OCI-LY3 (cell line): ENCODE data around the gene PALLD.

Experiments used
- H2AFZ ChIP-seq: fragments of 200-600, 300-600 bp; shearing (Covaris generic); 2 replicates; pipeline ENCODE4 v1.6.0; 2014; ENCODE audit warnings: antibody characterized with exemption, low read depth, low read length
- H3K27ac ChIP-seq: fragments of 200-600, 300-600 bp; sonication (generic); 2 replicates; pipeline ENCODE4 v1.5.1; 2014; ENCODE audit warnings: mild to moderate bottlenecking, low read length, moderate library complexity, mixed read lengths
- H3K27me3 ChIP-seq: fragments of 200-600, 300-600 bp; sonication (generic); 2 replicates; pipeline ENCODE4 v1.6.1; 2014; ENCODE audit warnings: low read depth, low read length, mixed read lengths
- H3K36me3 ChIP-seq: fragments of 200-600, 300-600 bp; sonication (generic); replicated peaks from 2 replicates; pipeline ENCODE3; 2014; ENCODE audit warnings: low read depth, low read length, mixed read lengths
- H3K4me1 ChIP-seq: fragments of 300-600, 200-600 bp; sonication (generic); 2 replicates; pipeline ENCODE4 v1.6.1; 2014; ENCODE audit warnings: low read length, mixed read lengths
- H3K4me2 ChIP-seq: fragments of 200-600, 300-600 bp; sonication (generic); 2 replicates; pipeline ENCODE4 v1.6.1; 2014; ENCODE audit warnings: low read length, mixed read lengths
- H3K4me3 ChIP-seq: fragments of 300-600, 200-600 bp; sonication (generic); 2 replicates; pipeline ENCODE4 v1.5.1; 2014; ENCODE audit warnings: antibody characterized with exemption, mild to moderate bottlenecking, low read length, moderate library complexity
- H3K79me2 ChIP-seq: fragments of 300-600, 200-600 bp; shearing (Covaris generic); 2 replicates; pipeline ENCODE4 v1.6.1; 2014; ENCODE audit warnings: mild to moderate bottlenecking, low read length, mixed read lengths
- H3K9ac ChIP-seq: fragments of 300-600, 200-600 bp; shearing (Covaris generic); 2 replicates; pipeline ENCODE4 v1.6.0; 2014; ENCODE audit warnings: mild to moderate bottlenecking, low read length, moderate library complexity
- H3K9me3 ChIP-seq: fragments of 200-600, 300-600 bp; shearing (Covaris generic); 2 replicates; pipeline ENCODE4 v1.6.1; 2014; ENCODE audit warnings: low read length, mixed read lengths; ENCODE audit not compliant: insufficient read depth
- H4K20me1 ChIP-seq: fragments of 200-600, 300-600 bp; sonication (generic); 2 replicates; pipeline ENCODE4 v1.6.1; 2016; ENCODE audit warnings: low read length, mixed read lengths; ENCODE audit not compliant: insufficient read depth
- EZH2phosphoT487 ChIP-seq: fragments of 200-600 bp; shearing (Covaris generic); IDR thresholded peaks from 2 replicates; pipeline ENCODE4 v1.6.1; 2018; ENCODE audit warnings: antibody characterized with exemption, mixed run types, low read depth
- TF ChIP-seq, protein P1 (sequence below): fragments of 200-600, 300-600 bp; sonication (generic); IDR thresholded peaks from 2 replicates; pipeline ENCODE4 v1.5.1; 2014; ENCODE audit warnings: antibody characterized with exemption, low read length, low read depth

PALLD gene

DNA sequence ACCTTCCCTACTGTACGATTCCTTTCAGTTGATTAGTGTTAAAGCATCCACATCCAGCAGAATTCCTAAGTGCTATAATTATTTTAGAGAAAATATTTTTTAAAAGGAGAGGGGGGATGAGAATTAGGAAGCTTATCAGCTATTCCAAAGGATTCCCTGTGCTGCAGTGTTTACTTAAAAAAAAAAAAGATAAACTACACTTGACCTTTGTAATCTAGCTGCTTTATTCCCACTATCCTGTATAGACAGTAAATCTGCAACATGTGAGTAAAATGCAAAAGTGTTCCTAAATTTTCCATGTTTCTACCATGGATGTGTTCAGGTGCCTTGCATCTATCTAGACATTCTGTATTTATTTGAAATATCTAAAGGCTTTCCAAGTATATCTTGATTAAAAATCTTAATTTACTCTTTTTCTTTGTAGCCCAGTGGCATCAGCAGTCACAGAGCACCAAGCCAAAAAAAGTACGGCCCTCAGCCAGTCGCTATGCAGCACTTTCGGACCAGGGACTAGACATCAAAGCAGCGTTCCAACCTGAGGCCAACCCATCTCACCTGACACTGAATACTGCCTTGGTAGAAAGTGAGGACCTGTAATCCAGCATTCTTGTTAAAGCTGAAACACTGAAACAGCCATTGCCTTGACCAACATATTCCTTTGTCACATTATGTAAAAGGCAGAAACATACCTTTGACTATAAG lies 429.1 kb downstream of the PALLD start:
- H2AFZ ChIP-seq: no peak overlapping the region
- no peak overlapping the region for H3K4me2 ChIP-seq
- H3K9ac ChIP-seq: no peak overlapping the region
- TF ChIP-seq, protein P1, sequence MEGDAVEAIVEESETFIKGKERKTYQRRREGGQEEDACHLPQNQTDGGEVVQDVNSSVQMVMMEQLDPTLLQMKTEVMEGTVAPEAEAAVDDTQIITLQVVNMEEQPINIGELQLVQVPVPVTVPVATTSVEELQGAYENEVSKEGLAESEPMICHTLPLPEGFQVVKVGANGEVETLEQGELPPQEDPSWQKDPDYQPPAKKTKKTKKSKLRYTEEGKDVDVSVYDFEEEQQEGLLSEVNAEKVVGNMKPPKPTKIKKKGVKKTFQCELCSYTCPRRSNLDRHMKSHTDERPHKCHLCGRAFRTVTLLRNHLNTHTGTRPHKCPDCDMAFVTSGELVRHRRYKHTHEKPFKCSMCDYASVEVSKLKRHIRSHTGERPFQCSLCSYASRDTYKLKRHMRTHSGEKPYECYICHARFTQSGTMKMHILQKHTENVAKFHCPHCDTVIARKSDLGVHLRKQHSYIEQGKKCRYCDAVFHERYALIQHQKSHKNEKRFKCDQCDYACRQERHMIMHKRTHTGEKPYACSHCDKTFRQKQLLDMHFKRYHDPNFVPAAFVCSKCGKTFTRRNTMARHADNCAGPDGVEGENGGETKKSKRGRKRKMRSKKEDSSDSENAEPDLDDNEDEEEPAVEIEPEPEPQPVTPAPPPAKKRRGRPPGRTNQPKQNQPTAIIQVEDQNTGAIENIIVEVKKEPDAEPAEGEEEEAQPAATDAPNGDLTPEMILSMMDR: no peak
- no peak for TF ChIP-seq EZH2phosphoT487
- no peak overlapping the region for H3K4me3 ChIP-seq
- H3K27ac ChIP-seq: no peak overlapping the region
- no peaks in the 10 kb centered on the region for H3K4me1 ChIP-seq
- no peaks in the 10 kb centered on the region for H3K9me3 ChIP-seq
- H4K20me1 ChIP-seq: no peaks in the 10 kb centered on the region
- H3K36me3 ChIP-seq: peaks cover 10% of the 10 kb centered on the region
- no peaks in the 10 kb centered on the region for H3K27me3 ChIP-seq
- no peaks in the 10 kb centered on the region for H3K79me2 ChIP-seq

DNA sequence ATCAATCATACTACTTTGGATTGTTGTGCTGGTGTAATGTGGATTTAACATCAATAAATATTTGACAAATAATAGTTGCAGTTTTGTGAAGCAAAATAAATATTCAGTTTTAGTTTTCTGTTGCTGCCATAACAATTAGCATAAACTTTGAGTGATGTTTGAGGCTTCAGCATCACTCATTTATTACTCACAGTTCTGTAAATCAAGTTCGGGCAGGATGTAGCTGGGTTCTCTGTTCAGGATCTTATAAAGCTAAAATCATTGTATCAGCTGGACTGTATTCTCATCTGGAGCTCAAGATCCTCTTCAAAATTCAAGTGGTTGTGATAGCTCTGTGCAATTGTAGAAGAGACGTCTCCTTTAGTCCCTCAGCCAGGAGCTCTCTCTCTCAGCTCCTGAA lies 431.5 kb downstream of the PALLD start:
- TF ChIP-seq EZH2phosphoT487: no peak
- TF ChIP-seq, protein P1: no peak
- H3K4me3 ChIP-seq: no peak overlapping the region
- peaks cover 25% of the 10 kb centered on the region for H3K36me3 ChIP-seq

DNA sequence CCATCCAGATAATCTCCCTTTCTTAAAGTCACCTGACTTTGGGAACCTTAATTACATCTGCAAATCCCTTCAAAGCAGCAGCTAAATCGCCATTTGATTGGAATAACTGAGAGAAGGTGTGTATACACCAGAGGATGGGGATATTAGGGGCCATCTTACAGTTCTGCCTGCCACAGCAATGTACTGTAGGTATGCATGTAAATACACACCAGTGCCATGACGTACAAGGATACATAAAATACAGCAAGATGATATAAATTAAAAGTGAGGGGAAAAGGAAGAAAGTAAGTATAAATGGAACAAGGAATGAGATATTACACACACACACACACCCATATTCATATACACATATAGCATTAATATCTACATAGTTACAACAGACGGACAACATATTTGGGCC lies 432.0 kb downstream of the PALLD start:
- H3K36me3 ChIP-seq: peaks cover 25% of the 10 kb centered on the region
- no peak overlapping the region for H3K4me3 ChIP-seq

More for the DNA sequence above, 431.5 kb downstream of the PALLD start:
- Histone ChIP-seq H3K9ac (no peak overlapping the region), H3K79me2 (peaks cover 6% of the 10 kb centered on the region; the same call in 1 of the 2 replicates), H3K4me2 (no peak overlapping the region), H3K9me3 (peaks cover 18% of the 10 kb centered on the region; the same call in 1 of the 2 replicates), H3K27me3 (no peaks in the 10 kb centered on the region), H3K27ac (no peak overlapping the region), H3K4me1 (no peaks in the 10 kb centered on the region), H4K20me1 (no peaks in the 10 kb centered on the region), H2AFZ (no peak overlapping the region)

More for the DNA sequence above, 432.0 kb downstream of the PALLD start:
- Histone ChIP-seq H3K4me2 (no peak overlapping the region), H2AFZ (no peak overlapping the region), H3K27me3 (no peaks in the 10 kb centered on the region), H3K9ac (no peak overlapping the region), H3K4me1 (no peaks in the 10 kb centered on the region), H3K27ac (no peak overlapping the region), H3K9me3 (peaks cover 18% of the 10 kb centered on the region; the same call in 1 of the 2 replicates), H3K79me2 (peaks cover 6% of the 10 kb centered on the region; the same call in 1 of the 2 replicates), H4K20me1 (no peaks in the 10 kb centered on the region)
- TF ChIP-seq, protein P1: no peak
- no peak for TF ChIP-seq EZH2phosphoT487
